PC-9 (cell line): ENCODE results near the gene PDLIM5. TPM values are rescaled to one million over a fixed set of nuclear protein-coding genes. Genes with fewer than 3 reads are reported as not detected.

Source experiments
- BruUV-seq: library from RNA; stranded (reverse); fragments of 400-500 nt; replicated peaks from 2 replicates; lab custom pipeline; 2021; lab: Mats Ljungman, UMichigan
- CTCF ChIA-PET: fragments of 300-600 bp; sonication (Branson Sonifier 250); formaldehyde crosslinking; loops from one replicate; lab custom pipeline; 2022; ENCODE audit warnings: antibody characterized with exemption; lab: Charles Lee
- POLR2A ChIA-PET: fragments of 300-600 bp; sonication (Branson Sonifier 250); formaldehyde crosslinking; loops from one replicate; lab custom pipeline; 2022; ENCODE audit warnings: antibody characterized with exemption; ENCODE audit not compliant: unreplicated experiment; lab: Charles Lee
- DNase-seq, 2 experiments: peaks; one replicate each; pipeline versions ENCODE4 v3.0.0 to v3.0.0-alpha.2; 2015 to 2022; ENCODE audit warnings: mixed read lengths in 1 of 2
- H2AFZ ChIP-seq: fragments of 200-600 bp; sonication (generic); 2 replicates; pipeline ENCODE4 v1.8.1; 2017; ENCODE audit warnings: antibody characterized with exemption
- H3F3A ChIP-seq: fragments of 200-600 bp; sonication (generic); 2 replicates; pipeline ENCODE4 v1.8.1; 2017; ENCODE audit warnings: antibody characterized with exemption, mild to moderate bottlenecking, low read depth; ENCODE audit not compliant: insufficient read depth
- H3K27ac ChIP-seq: fragments of 200-600 bp; sonication (generic); 2 replicates; pipeline ENCODE4 v1.6.1; 2016; ENCODE audit warnings: mixed run types
- H3K27me3 ChIP-seq: fragments of 200-600 bp; sonication (generic); 2 replicates; pipeline ENCODE4 v1.6.1; 2016; ENCODE audit warnings: low read depth, mixed run types; ENCODE audit not compliant: insufficient read depth
- H3K36me3 ChIP-seq: fragments of 200-600 bp; sonication (generic); 2 replicates; pipeline ENCODE4 v1.6.1; 2016; ENCODE audit warnings: low read depth, mixed run types
- H3K4me1 ChIP-seq: fragments of 200-600 bp; sonication (generic); replicated peaks from 2 replicates; pipeline ENCODE4 v1.6.1; 2016; ENCODE audit warnings: mixed run types; ENCODE audit not compliant: insufficient read depth
- H3K4me2 ChIP-seq: fragments of 200-600 bp; sonication (generic); 2 replicates; pipeline ENCODE4 v1.6.1; 2017; ENCODE audit warnings: mixed run types
- H3K4me3 ChIP-seq: fragments of 200-600 bp; sonication (generic); 2 replicates; pipeline ENCODE4 v1.6.1; 2016; ENCODE audit warnings: mixed run types
- H3K79me2 ChIP-seq: fragments of 200-600 bp; sonication (generic); 2 replicates; pipeline ENCODE4 v1.6.1; 2017; ENCODE audit warnings: low read depth, mixed run types
- H3K9me2 ChIP-seq: fragments of 200-600 bp; sonication (generic); 2 replicates; pipeline ENCODE4 v1.8.1; 2017; ENCODE audit warnings: mild to moderate bottlenecking; ENCODE audit not compliant: insufficient read depth
- H3K9me3 ChIP-seq: fragments of 200-600 bp; sonication (generic); 2 replicates; pipeline ENCODE4 v1.8.1; 2016; ENCODE audit warnings: low read depth; ENCODE audit not compliant: insufficient read depth
- H4K20me1 ChIP-seq: fragments of 200-600 bp; sonication (generic); 2 replicates; pipeline ENCODE4 v1.8.1; 2017; ENCODE audit not compliant: insufficient read depth
- EZH2 ChIP-seq: fragments of 200-600 bp; sonication (generic); IDR thresholded peaks from 2 replicates; pipeline ENCODE4 v1.8.0; 2017; ENCODE audit warnings: antibody characterized with exemption, low read depth
- intact Hi-C: fragments of 100-400 bp; cut with micrococcal nuclease; formaldehyde crosslinking; loops from one replicate; pipeline ENCODE4 v1.10.0; 2022; ENCODE audit not compliant: unreplicated experiment
- total RNA-seq: library from RNA; stranded (reverse); gene quantifications from 2 replicates; pipeline ENCODE4 v1.2.3, GENCODE V29; 2021
- TF ChIP-seq, protein P1 (sequence below): fragments of 200-600 bp; sonication (generic); conservative IDR thresholded peaks from 2 replicates; pipeline ENCODE4 v1.6.1; 2017; ENCODE audit warnings: mixed run types, antibody characterized with exemption, mild to moderate bottlenecking, moderate library complexity

The PDLIM5 gene
- total RNA-seq, 1 experiment from 2014 or later = 130 TPM

GRCh38 chr4:94519019-94519418 is 67.3 kb downstream of the PDLIM5 start:
- intact Hi-C loops = no loop called here
- ChIA-PET CTCF (no interaction called here), POLR2A (interaction anchor here (0.8 kb wide), 1 partner anchor 187 kb away, joined by 4 read pairs; no protein-coding TSS in a partner anchor)
- no peaks in the 10 kb centered on the region; the same call in 1 of the 2 replicates for H3K36me3 ChIP-seq
- no peaks in the 10 kb centered on the region for H3K9me2 ChIP-seq
- no peaks in the 10 kb centered on the region for H3K4me1 ChIP-seq
- no peaks in the 10 kb centered on the region for H4K20me1 ChIP-seq
- DNase-seq = no peak
- H3K4me3 ChIP-seq = no peak overlapping the region
- no peak overlapping the region for H3K27ac ChIP-seq
- no peaks in the 10 kb centered on the region for H3K27me3 ChIP-seq
- no TSS peak for BruUV-seq
- no peak overlapping the region for H3K4me2 ChIP-seq
- H2AFZ ChIP-seq = no peak overlapping the region
- TF ChIP-seq, protein P1, sequence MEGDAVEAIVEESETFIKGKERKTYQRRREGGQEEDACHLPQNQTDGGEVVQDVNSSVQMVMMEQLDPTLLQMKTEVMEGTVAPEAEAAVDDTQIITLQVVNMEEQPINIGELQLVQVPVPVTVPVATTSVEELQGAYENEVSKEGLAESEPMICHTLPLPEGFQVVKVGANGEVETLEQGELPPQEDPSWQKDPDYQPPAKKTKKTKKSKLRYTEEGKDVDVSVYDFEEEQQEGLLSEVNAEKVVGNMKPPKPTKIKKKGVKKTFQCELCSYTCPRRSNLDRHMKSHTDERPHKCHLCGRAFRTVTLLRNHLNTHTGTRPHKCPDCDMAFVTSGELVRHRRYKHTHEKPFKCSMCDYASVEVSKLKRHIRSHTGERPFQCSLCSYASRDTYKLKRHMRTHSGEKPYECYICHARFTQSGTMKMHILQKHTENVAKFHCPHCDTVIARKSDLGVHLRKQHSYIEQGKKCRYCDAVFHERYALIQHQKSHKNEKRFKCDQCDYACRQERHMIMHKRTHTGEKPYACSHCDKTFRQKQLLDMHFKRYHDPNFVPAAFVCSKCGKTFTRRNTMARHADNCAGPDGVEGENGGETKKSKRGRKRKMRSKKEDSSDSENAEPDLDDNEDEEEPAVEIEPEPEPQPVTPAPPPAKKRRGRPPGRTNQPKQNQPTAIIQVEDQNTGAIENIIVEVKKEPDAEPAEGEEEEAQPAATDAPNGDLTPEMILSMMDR = no peak
- TF ChIP-seq EZH2 = no peak
- H3K9me3 ChIP-seq = no peaks in the 10 kb centered on the region
- peaks cover 31% of the 10 kb centered on the region for H3K79me2 ChIP-seq
- H3F3A ChIP-seq = no peaks in the 10 kb centered on the region

DNA sequence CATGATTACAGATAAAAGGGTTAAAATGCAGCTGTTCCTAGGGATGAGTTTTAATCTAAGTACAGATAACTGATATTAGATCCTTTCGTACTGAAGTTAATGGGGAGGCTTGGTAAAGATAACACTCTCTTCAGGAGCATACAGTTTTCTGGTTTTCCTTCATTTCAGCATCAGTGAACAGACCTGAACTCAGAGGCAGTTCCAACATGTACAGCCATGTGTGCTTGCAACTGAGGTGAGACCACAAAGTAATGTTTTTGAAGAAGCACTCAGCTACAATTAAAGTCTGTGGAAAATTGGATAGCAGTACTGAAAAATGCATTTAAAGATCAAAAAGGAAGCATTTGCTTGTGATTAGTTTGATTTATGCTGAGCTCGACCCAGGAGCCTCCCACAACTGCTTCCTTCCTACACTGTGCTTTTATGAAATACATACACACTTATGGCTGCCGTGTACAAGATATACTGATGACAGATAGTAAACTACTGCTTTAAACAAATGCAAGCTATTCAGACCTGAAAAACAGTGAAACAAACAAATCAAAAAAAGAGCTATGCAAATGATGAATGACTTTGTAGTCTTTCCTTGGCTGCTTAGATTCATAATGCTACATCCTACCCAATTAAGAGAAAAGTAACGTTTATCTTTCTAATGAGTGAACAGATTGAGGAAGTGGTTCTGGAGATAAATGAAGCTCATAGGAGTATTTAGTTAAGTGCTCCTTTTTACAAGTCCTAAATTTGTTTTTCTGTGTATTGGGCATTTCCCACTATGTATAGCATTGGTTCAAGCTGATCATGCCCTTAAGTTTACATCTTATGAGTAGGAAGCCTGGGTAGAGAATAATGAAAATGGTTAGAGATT is 68.4 kb downstream of the PDLIM5 start:
- Histone ChIP-seq H4K20me1 (no peaks in the 10 kb centered on the region), H3K4me2 (no peak overlapping the region), H3K36me3 (no peaks in the 10 kb centered on the region; the same call in 1 of the 2 replicates), H3K27ac (no peak overlapping the region), H3K27me3 (no peaks in the 10 kb centered on the region), H3K4me3 (no peak overlapping the region), H3K4me1 (no peaks in the 10 kb centered on the region), H3K79me2 (peaks cover 27% of the 10 kb centered on the region), H3K9me2 (no peaks in the 10 kb centered on the region), H2AFZ (no peak overlapping the region), H3K9me3 (no peaks in the 10 kb centered on the region), H3F3A (no peaks in the 10 kb centered on the region)
- ChIA-PET POLR2A (interaction anchor here (0.8 to 1.0 kb wide), 2 partner anchors 34 to 188 kb away, joined by 3 to 4 read pairs; no protein-coding TSS in a partner anchor), CTCF (no interaction called here)
- no TSS peak for BruUV-seq
- no peak for TF ChIP-seq EZH2
- TF ChIP-seq, protein P1 = no peak
- DNase-seq = no peak
- intact Hi-C loops = no loop called here

GRCh38 chr4:94523033-94523580 is 71.4 kb downstream of the PDLIM5 start:
- Histone ChIP-seq H3K4me1 (peaks cover 6% of the 10 kb centered on the region; the same call in 1 of the 2 replicates), H3K27ac (no peak overlapping the region; the same call in 1 of the 2 replicates), H3F3A (no peaks in the 10 kb centered on the region), H3K27me3 (no peaks in the 10 kb centered on the region), H3K79me2 (peaks cover 2% of the 10 kb centered on the region; the same call in 1 of the 2 replicates), H3K9me2 (no peaks in the 10 kb centered on the region), H3K9me3 (no peaks in the 10 kb centered on the region), H3K36me3 (no peaks in the 10 kb centered on the region), H4K20me1 (no peaks in the 10 kb centered on the region), H3K4me2 (no peak overlapping the region), H2AFZ (no peak overlapping the region), H3K4me3 (no peak overlapping the region)
- BruUV-seq = no TSS peak
- ChIA-PET POLR2A (interaction anchor here (0.5 kb wide), 1 partner anchor 88 kb away, joined by 6 read pairs; no protein-coding TSS in a partner anchor), CTCF (interaction anchor here (0.6 kb wide), 1 partner anchor 42 kb away, joined by 5 read pairs; no protein-coding TSS in a partner anchor)
- no peak for TF ChIP-seq EZH2
- TF ChIP-seq, protein P1 = no peak
- intact Hi-C loops = no loop called here
- no peak for DNase-seq
